ENCODE measurements around the gene DHRS7B. TPM values are rescaled to one million over a fixed set of nuclear protein-coding genes. Genes with fewer than 3 reads are reported as not detected.
"Not testable (repeated sequence)": the region's sequence is repeated elsewhere in the genome, so short reads cannot be mapped to it uniquely, and the experiment has no call there.

Gene DHRS7B
- total and polyA plus RNA-seq, 2 of the 13 experiments (the other 11 are each of a cell fraction or from before 2014, with no cell fraction given), result 20.0 to 35.8 TPM

GRCh38 chr17:21106316-21106715 is 20.4 kb upstream of the DHRS7B start (continued):
- TF ChIP-seq AHDC1 (CRISPR knock-in tag; IDR thresholded peaks at IDR 0.05; ENCODE audit: borderline replicate concordance) (no peak), ZFP91 (CRISPR knock-in tag; IDR thresholded peaks at IDR 0.05; ENCODE audit: borderline replicate concordance) (no peak), ARID4A (CRISPR knock-in tag; IDR thresholded peaks at IDR 0.05; ENCODE audit: borderline replicate concordance) (no peak), ZIK1 (CRISPR knock-in tag; IDR thresholded peaks at IDR 0.05; ENCODE audit: borderline replicate concordance, low read depth) (no peak), BCL3 (CRISPR knock-in tag; IDR thresholded peaks at IDR 0.05) (no peak), IRX3 (CRISPR knock-in tag; IDR thresholded peaks at IDR 0.05; ENCODE audit: borderline replicate concordance, low read depth) (no peak), ATAD3A (CRISPR knock-in tag; IDR thresholded peaks at IDR 0.05) (no peak)

GRCh38 chr17:21107067-21107650 is 19.6 kb upstream of the DHRS7B start:
- in situ Hi-C loops (cut with HindIII; ENCODE audit: extremely low pct_ligation_motif_present, low pct_unique_long_range_greater_than_20kb); POLR2A ChIA-PET; H3K9ac ChIP-seq (ENCODE audit: insufficient read depth, low read depth, low read length); H3K4me1 ChIP-seq (ENCODE audit: insufficient read depth, low read length); H3K27ac ChIP-seq (ENCODE audit: extremely low read length, insufficient read depth, low read length); H2AFZ ChIP-seq (ENCODE audit: low read length); H3K4me3 ChIP-seq (replicated peaks in 1 of 3; ENCODE audit: insufficient read depth in 1 of 3, low read depth in 2 of 3, low read length in 3 of 3); H3K36me3 ChIP-seq (replicated peaks in 1 of 2; ENCODE audit: control insufficient read depth in 1 of 2, insufficient read depth in 2 of 2, low read length in 2 of 2); H4K20me1 ChIP-seq (ENCODE audit: insufficient read depth, low read length); DNase-seq (ENCODE audit: low spot score); H3K27me3 ChIP-seq (ENCODE audit: control insufficient read depth in 1 of 2, insufficient read depth in 2 of 2, low read length in 2 of 2); H3K9me3 ChIP-seq (ENCODE audit: low read length); CTCF ChIA-PET (ENCODE audit: low intra/inter-chr PET ratio, low total read pairs); H3K4me2 ChIP-seq (ENCODE audit: low read depth, low read length); H3K79me2 ChIP-seq (ENCODE audit: insufficient read depth, low read length); ATAC-seq; FAIRE-seq; BruUV-seq (replicated peaks); intact Hi-C loops (cut with micrococcal nuclease; ENCODE audit: unreplicated experiment): not testable (repeated sequence)
- 37% methylated on average over 7 of the region's 7 CpGs for WGBS (ENCODE audit: low lambda C conversion rate)
